Measurements from ENCODE around the gene RASA1.

GRCh38 chr5:87403899-87404298 is 136.2 kb downstream of the RASA1 start:
- TF ChIP-seq POLR2A (IDR thresholded peaks at IDR 0.05) = no peak
- TF ChIP-seq, protein P1, sequence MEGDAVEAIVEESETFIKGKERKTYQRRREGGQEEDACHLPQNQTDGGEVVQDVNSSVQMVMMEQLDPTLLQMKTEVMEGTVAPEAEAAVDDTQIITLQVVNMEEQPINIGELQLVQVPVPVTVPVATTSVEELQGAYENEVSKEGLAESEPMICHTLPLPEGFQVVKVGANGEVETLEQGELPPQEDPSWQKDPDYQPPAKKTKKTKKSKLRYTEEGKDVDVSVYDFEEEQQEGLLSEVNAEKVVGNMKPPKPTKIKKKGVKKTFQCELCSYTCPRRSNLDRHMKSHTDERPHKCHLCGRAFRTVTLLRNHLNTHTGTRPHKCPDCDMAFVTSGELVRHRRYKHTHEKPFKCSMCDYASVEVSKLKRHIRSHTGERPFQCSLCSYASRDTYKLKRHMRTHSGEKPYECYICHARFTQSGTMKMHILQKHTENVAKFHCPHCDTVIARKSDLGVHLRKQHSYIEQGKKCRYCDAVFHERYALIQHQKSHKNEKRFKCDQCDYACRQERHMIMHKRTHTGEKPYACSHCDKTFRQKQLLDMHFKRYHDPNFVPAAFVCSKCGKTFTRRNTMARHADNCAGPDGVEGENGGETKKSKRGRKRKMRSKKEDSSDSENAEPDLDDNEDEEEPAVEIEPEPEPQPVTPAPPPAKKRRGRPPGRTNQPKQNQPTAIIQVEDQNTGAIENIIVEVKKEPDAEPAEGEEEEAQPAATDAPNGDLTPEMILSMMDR (IDR thresholded peaks at IDR 0.05 in 8 of 11, conservative IDR thresholded peaks at IDR 0.05 in 3 of 11) = no peak
- TF ChIP-seq POLR2AphosphoS5 (IDR thresholded peaks at IDR 0.05) = no peak

Data from spleen (tissue), 7 donors.